NCI-H2029 treated with DMSO at 0.1 percent for 48 hours (cell line): Measurements from ENCODE around the gene PDP2.

ENCODE experiments used
- DNase-seq: peaks from one replicate; lab custom pipeline; 2025; lab: John Stamatoyannopoulos, UW

Gene PDP2

DNA sequence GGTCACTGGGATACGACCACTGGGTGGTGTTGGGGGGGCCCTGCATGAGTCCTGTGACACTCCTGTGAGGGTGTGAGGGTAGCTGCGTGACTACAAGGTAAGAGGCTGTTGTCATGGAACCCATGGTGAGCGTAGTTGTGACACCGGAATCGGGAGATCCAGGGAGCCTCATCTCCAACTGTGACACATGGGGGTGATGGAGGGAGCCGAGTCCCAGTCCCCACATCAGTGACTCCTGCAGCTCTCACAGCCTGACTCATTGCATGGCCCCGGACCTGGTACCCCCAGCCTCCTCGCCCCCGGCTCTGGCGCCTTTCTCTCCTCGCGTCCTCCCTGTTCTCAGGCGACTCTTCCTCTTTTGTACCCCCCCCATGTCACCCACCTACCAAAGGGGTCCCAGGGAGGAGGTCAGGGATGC lies 24.1 kb downstream of the PDP2 start:
- DNase-seq, result no peak

DNA sequence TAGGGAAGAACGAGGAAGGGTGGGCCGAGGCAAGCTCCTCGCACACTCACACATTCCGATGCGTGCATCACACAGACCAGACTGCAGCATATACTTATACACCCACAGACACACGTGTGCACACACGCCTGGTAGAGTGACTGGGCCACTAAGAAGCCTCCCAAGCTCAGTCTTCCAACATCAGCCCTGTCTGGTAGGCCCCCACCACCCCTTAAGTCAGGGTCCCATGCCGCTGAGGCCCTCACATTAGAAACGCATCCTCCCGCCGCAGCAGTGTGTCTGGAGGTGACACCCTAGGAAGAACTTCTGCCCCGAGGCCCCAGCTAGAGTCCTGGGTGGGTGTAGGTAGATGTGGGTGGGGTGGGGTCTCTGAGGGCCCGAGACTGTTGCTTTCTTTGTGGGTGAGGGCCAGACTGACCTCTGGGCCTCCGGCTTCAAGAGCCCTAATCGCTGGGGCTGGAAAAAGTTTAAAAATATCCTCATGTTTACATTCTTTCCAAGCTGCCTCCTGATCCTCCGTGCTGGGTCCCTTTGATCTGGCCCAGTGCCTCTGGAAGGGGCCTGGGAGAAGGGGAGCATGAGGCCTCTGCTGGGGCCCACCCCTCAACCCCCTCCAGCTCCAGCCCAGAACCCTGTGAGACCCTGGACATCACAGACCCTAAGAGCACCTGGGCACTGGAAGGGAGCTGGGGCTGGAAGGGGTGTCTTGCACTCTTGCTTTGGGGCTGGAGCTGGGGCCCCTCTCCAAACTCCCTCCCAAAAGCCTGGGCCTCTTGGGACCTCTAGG lies 24.7 kb downstream of the PDP2 start:
- DNase-seq, result no peak

- DNase-seq, result no peak
Observed at GRCh38 chr16:66905633-66906539, 25.6 kb downstream of the PDP2 start.

DNA sequence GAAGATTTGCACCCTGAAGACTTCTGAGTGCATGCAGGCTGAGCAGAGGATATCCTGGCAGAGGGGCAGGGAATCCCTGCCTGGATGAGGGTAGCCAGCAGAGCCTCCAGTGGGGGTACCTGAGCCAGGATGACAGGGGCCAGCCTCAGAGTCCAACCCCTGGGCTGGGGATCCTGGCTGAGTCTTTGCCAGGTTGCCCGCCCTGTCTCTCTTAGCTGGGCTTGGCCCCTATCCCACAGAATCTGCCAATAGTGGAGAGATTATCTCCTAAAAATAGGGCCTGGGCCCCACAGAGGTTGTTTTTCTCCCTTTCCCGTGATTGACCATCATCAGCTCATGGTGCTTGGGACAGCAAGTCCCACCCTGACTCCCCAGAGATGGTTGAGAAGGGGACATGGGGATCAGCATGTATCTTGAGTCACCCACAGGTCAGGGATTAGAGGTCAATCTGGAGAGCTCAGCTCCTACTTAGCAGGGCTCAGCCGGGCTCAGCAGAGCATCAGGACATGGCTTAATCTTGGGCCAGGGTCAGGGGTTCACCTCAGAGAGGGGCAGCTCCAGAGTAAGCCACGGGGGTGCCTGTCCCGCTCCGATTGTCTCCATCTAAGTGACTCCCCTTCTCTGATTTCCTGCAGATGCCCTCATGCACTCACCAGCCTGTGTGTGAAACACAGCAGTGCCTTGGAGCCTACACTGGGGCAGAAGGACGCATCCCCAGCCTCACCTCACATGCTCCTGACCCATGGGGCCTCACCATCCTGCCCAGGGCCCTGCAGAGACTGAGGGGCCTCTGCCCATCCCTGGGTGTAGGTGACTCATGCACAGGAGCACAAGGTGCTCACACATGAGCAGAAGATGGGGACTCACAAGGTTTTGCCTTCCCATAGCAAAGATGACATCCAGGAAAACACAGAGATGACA lies 26.9 kb downstream of the PDP2 start:
- no peak for DNase-seq

GRCh38 chr16:66908116-66908515 lies 27.8 kb downstream of the PDP2 start:
- no peak for DNase-seq

GRCh38 chr16:66908762-66909559 lies 28.6 kb downstream of the PDP2 start:
- no peak for DNase-seq

DNA sequence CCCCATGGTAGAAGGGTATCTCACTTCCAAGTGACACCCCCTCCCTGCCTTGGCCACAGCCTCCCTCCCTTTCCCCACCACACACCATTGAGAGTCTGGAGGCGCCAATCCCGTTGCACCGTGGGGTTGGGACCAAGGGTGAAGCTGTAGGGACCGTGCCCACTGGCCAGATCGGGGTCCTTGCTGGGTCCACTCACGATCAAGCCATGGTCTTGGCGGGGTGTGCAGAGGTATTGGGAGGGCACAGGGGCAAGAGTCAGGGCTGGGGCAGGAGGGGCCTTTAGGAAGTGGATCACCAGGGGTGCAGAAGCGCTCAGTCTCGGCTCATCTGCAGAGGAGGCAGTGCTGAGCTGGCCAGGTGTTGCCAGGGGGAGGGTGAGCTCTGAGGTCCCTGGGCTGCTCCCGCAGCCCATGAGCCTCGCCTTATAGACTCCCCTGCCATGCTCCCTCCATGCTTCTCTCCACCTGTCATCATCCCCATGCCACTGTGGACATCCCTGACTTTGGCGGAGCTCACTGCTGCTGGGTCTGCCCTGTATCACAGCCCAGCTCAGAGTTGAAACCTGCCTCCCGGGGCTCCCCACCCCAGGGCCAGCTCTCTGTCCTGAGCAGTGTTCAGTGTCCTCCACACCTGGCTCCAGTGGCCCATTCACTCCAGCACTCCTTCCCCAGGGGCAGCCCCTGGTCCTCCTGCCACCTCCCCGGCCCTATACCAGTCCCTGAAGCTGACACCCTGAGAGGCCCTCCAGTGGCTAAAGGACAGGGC lies 30.0 kb downstream of the PDP2 start:
- no peak for DNase-seq

- DNase-seq, result no peak
Observed at GRCh38 chr16:66911112-66911511, 30.8 kb downstream of the PDP2 start.

- DNase-seq, result no peak
Observed at GRCh38 chr16:66911801-66912200, 31.5 kb downstream of the PDP2 start.

GRCh38 chr16:66913081-66913480 lies 32.8 kb downstream of the PDP2 start:
- no peak for DNase-seq

DNA sequence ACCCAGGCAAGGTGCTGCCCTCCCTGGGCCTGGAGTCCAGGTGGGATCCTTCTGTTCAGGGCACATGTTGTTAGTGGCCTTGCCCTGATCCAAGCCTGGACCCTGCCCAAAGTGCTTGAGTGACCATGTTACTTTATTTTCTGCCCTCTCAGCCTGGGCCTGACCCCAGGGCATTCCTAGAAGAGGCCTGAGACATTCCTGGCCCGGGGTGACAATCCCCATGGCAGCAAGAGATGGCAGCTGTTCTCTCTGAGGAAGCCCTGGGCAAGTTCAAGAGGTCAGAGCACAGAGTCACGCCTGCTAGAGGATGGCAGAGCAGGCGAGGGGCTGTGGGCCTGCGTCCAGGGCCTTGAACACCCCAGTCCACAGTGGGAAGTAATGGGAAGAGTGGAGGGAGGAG lies 33.4 kb downstream of the PDP2 start:
- no peak for DNase-seq

- DNase-seq, result no peak
Observed at GRCh38 chr16:66914541-66914940, 34.2 kb downstream of the PDP2 start.

DNA sequence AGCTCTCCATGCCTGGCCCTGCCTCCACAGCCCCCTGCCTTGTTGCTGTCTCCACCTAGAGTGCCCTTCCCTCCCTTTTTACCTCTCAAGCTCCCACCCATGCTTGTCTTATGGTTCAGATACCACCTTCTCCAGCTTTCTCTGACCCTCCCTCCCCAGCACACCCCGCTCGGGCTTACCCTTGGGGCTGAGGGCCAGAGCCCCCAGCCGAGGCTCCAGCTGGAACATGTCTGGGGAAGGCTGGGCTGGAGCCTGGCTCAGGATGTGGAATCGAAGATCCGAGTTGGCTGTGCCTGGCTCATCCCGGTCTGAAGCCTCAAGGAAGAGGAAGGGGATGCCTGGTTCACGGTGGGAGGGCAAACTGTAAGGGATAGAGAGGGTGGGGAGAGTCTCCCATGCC lies 34.7 kb downstream of the PDP2 start:
- no peak for DNase-seq

DNA sequence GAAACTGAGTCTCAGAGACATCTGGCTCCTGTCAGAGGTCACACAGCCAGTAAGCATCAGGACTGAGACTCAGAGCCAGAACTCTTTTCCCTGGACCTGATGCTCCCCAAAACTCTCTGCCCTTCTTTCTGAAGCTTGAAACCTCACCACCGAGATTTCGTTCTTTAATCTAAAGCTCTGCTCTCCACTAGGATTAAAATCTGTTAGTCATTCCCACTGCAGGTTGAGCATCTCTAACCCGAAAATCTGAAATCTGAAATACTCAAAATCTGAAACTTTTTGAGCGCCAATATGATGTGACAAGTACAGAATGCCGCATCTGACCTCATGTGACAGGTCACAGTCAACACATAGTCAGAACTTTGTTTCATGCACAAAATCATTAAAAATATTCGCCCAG lies 36.2 kb downstream of the PDP2 start:
- DNase-seq, result no peak

DNA sequence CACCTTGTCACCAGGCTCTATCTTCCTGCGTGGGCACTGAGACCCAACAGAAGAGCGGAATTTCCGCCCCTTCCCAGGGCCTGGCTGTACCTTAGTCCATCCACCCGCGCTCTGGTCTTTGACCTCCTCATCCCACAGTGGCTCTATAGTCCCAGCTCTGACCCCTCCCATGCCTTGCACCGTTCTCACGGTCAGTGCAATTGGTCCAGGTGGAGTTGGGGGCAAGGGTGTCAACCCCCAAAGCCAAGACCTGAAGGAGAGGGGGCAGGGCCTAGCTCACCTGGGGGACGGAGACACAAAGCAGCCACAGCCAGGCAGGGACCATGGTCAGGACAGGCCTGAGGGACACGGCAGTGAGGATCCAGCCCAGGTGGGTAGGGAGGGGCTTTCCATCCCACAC lies 37.4 kb downstream of the PDP2 start:
- DNase-seq, result no peak

- no peak for DNase-seq
Observed at GRCh38 chr16:66918355-66918754, 38.0 kb downstream of the PDP2 start.

DNA sequence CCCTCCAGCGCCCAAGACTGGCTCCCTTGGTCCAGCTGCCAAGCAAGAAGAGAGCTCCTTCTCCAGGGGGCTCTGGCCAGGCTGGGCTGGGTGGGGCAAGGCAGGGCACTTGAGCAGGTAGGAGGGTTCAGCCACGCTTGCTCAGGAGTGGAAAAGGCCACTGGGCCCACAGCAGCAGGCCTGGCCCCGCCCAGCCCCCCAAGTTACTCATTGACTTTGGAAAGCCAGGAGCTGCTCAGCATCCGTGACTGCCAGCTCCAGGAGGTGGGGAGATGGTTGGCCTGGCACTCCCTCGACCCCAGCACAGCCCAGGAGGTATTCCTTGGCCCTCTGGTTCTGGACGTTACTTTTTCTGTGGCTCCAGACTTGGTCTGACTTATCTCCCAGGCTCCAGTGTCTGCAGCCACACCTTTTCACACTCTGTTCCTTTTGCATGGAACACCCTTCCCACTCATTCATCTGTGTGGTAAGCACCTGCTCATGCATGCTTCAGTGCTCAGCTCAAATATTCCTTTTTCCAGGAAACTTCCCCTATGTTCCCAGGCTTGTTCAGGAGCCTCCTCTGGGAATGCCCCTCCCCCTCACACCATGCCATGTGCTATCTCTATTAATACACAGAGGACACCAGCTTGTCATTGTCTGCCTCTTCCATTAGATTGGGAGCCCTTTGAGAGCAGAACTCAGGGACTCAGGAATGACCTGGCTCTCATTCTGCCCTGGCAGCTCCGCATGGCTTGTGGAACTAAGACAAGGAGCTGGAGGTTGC lies 38.7 kb downstream of the PDP2 start, which contains the start of gene CDH16:
TSS of gene CDH16 (minus strand) at position 83 of the 766 bp plus-strand sequence. CDS start 820 bp downstream, outside the sequence.
- DNase-seq, result no peak

DNA sequence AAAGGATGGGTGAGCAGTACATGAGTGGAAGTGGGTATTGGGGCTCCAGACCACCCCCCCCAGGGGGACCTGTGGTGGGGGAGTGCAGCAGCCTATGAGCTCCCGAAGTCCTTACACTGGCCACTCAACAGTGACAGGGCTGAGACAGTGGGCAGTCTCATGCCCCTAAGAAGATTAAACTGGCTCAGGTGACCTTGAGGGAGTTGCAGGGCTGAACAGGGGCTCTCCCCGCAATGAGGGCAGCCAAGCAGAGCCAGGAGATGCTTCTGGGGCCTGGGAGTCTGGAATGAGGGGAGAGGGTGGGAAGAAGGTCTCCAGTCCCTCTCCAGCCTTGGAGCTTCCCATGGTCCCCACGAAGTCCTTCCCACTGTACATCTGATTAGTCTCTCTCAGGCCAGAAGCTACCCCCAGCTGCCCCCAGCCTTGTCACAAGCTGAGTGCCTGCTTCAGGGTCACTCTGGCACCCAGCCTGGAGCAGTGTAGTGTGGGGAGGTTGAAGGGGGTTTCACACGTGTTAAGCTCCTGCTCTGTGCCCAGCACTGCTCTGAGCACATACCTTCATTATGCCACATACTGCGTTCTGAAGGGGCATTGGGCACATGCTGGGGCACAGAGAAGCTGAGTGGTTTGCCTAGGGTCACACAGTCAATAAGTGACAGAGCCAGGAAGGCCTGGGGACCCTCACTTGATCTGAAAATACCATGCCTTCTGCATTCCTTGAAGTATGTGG lies 39.4 kb downstream of the PDP2 start:
- DNase-seq, result no peak

DNA sequence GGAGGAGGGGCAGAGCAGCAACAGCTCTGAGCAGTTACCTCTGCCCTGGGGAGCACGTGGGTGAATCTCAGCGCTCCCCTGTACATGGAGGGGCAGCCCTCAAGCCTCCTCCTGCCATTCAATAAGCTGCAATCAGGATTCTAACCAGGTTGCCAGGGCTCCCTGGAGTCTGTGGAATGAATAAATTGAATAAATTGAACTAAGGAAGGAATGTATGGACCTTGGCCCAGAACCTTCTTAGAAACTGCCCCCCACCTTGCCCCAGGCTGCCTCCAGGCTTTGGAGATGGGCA lies 39.9 kb downstream of the PDP2 start:
- DNase-seq, result no peak
